HCT116 (cell line): ENCODE data around the gene IFRD2. TPM values are rescaled to one million over a fixed set of nuclear protein-coding genes. Genes with fewer than 3 reads are reported as not detected.

Source experiments
- ATAC-seq: fragments of 200-7000 bp; cut with Tn5 transposase; 2 replicates; pipeline ENCODE4 v1.9.1; 2020; ENCODE audit warnings: mild to moderate bottlenecking, moderate library complexity
- BruUV-seq: library from RNA; stranded (reverse); fragments of 400-500 nt; replicated peaks from 2 replicates; lab custom pipeline; 2021; lab: Mats Ljungman, UMichigan
- CTCF ChIA-PET: fragments of 300-600 bp; sonication (Branson Sonifier 250); formaldehyde crosslinking; loops from one replicate; lab custom pipeline; 2021; ENCODE audit warnings: antibody characterized with exemption; lab: Charles Lee
- POLR2A ChIA-PET: fragments of 300-600, 350-600 bp; sonication (Branson Sonifier 250); formaldehyde crosslinking; loops from one replicate; lab custom pipeline; 2021; ENCODE audit warnings: antibody characterized with exemption; lab: Charles Lee
- RAD21 ChIA-PET, 2 experiments: fragments of 300-600 bp; sonication (Branson Sonifier 250); formaldehyde crosslinking; loops; one replicate each; lab custom pipeline; 2023; ENCODE audit warnings: low total read pairs in 2 of 2; ENCODE audit not compliant: uncharacterized antibody in 2 of 2, unreplicated experiment in 2 of 2, low non-redundant PET in 1 of 2; lab: Charles Lee
- DNase-seq: peaks from one replicate; pipeline ENCODE4 v3.0.0-alpha.2; 2010; ENCODE audit warnings: low read depth, low spot score
- H2AFZ ChIP-seq: fragments of 200-600 bp; shearing (Covaris generic), sonication (generic); 2 replicates; pipeline ENCODE4 v1.6.1; 2017; ENCODE audit warnings: low read depth, mixed run types, mixed read lengths, antibody characterized with exemption, low read length; ENCODE audit not compliant: poor library complexity, severe bottlenecking
- H3K27ac ChIP-seq: 2 replicates; pipeline ENCODE4 v1.5.1; 2012; ENCODE audit warnings: low read depth, low read length
- H3K27me3 ChIP-seq: fragments of 200-600 bp; sonication (generic); 2 replicates; pipeline ENCODE4 v1.6.1; 2016; ENCODE audit warnings: mixed run types, low read length, mixed read lengths; ENCODE audit not compliant: insufficient read depth
- H3K36me3 ChIP-seq, 2 experiments: fragments of 200-500 bp in 1 of 2; fragments of 200-600 bp in 1 of 2; sonication (Bioruptor generic) in 1 of 2; sonication (generic) in 1 of 2; 2 replicates each; pipeline versions ENCODE4 v1.5.1 to v1.6.1; 2014 to 2016; ENCODE audit warnings: low read length in 2 of 2, inconsistent platforms in 1 of 2, mixed read lengths in 1 of 2, mixed run types in 1 of 2; ENCODE audit not compliant: insufficient read depth in 2 of 2, control insufficient read depth in 1 of 2
- H3K4me1 ChIP-seq, 2 experiments: fragments of 200-600 bp in 1 of 2; sonication (generic) in 1 of 2; 2 replicates each; pipeline versions ENCODE4 v1.5.1 to v1.6.1; 2012 to 2017; ENCODE audit warnings: low read length in 2 of 2, inconsistent platforms in 1 of 2, mild to moderate bottlenecking in 1 of 2, mixed read lengths in 1 of 2, mixed run types in 1 of 2, moderate library complexity in 1 of 2; ENCODE audit not compliant: insufficient read depth in 2 of 2, control insufficient read depth in 1 of 2
- H3K4me2 ChIP-seq: fragments of 200-600 bp; sonication (generic); 2 replicates; pipeline ENCODE4 v1.6.1; 2017; ENCODE audit warnings: mixed run types, low read length, mixed read lengths
- H3K4me3 ChIP-seq, 2 experiments: fragments of 200-600 bp in 1 of 2; sonication (generic) in 1 of 2; replicated peaks in 1 of 2; 2 replicates each; pipeline ENCODE4 v1.5.1; 2011 to 2016; ENCODE audit warnings: low read length in 2 of 2, control low read depth in 1 of 2, low read depth in 1 of 2, mild to moderate bottlenecking in 1 of 2, mixed read lengths in 1 of 2, mixed run types in 1 of 2
- H3K79me2 ChIP-seq: fragments of 200-600 bp; sonication (generic); 2 replicates; pipeline ENCODE4 v1.6.1; 2017; ENCODE audit warnings: mild to moderate bottlenecking, mixed run types, low read length, moderate library complexity, mixed read lengths; ENCODE audit not compliant: insufficient read depth
- H3K9ac ChIP-seq: fragments of 200-600 bp; sonication (generic); 2 replicates; pipeline ENCODE4 v1.6.1; 2016; ENCODE audit warnings: low read length, mixed read lengths
- H3K9me2 ChIP-seq: fragments of 200-600 bp; sonication (generic), shearing (Covaris generic); 2 replicates; pipeline ENCODE4 v1.6.1; 2017; ENCODE audit warnings: mixed run types, mild to moderate bottlenecking, moderate library complexity; ENCODE audit not compliant: insufficient read depth
- H3K9me3 ChIP-seq, 2 experiments: fragments of 200-500 bp in 1 of 2; fragments of 200-600 bp in 1 of 2; sonication (Bioruptor generic) in 1 of 2; sonication (generic) in 1 of 2; 2 replicates each; pipeline ENCODE4 v1.6.1; 2014 to 2017; ENCODE audit warnings: low read length in 2 of 2, mixed read lengths in 2 of 2, inconsistent platforms in 1 of 2, low read depth in 1 of 2, mild to moderate bottlenecking in 1 of 2, mixed run types in 1 of 2, moderate library complexity in 1 of 2; ENCODE audit not compliant: control insufficient read depth in 1 of 2, insufficient read depth in 1 of 2
- H4K20me1 ChIP-seq: fragments of 200-600 bp; sonication (generic), shearing (Covaris generic); 2 replicates; pipeline ENCODE4 v1.6.1; 2017; ENCODE audit warnings: mixed run types, mild to moderate bottlenecking, moderate library complexity; ENCODE audit not compliant: insufficient read depth
- CEBPB ChIP-seq: IDR thresholded peaks from 2 replicates; pipeline ENCODE4 v1.6.1; 2012; ENCODE audit warnings: low read depth
- EGR1 ChIP-seq: IDR thresholded peaks from 2 replicates; pipeline ENCODE4 v1.6.1; 2012; ENCODE audit warnings: low read depth
- EZH2 ChIP-seq: fragments of 200-600 bp; sonication (generic); IDR thresholded peaks from 2 replicates; pipeline ENCODE4 v1.6.1; 2017; ENCODE audit warnings: antibody characterized with exemption, mixed run types
- FOSL1 ChIP-seq: IDR thresholded peaks from 2 replicates; pipeline ENCODE4 v1.6.1; 2012; ENCODE audit warnings: low read depth
- JUND ChIP-seq: IDR thresholded peaks from 2 replicates; pipeline ENCODE4 v1.6.1; 2012
- POLR2A ChIP-seq: IDR thresholded peaks from 2 replicates; pipeline ENCODE4 v1.7.0; 2011; ENCODE audit warnings: borderline replicate concordance; ENCODE audit not compliant: insufficient read depth, insufficient read length; ENCODE audit errors: extremely low read depth
- POLR2AphosphoS5 ChIP-seq: IDR thresholded peaks from 2 replicates; pipeline ENCODE4 v1.6.1; 2011; ENCODE audit warnings: mild to moderate bottlenecking, low read depth, low read length, moderate library complexity
- SIN3A ChIP-seq: IDR thresholded peaks from 2 replicates; pipeline ENCODE4 v1.6.1; 2012; ENCODE audit warnings: low read depth
- SP1 ChIP-seq: IDR thresholded peaks from 2 replicates; pipeline ENCODE4 v1.6.1; 2012; ENCODE audit warnings: low read depth
- SRF ChIP-seq: IDR thresholded peaks from 2 replicates; pipeline ENCODE4 v1.6.1; 2012; ENCODE audit warnings: low read depth
- TCF7L2 ChIP-seq: IDR thresholded peaks from 2 replicates; pipeline ENCODE4 v1.7.0; 2011; ENCODE audit warnings: borderline replicate concordance, inconsistent platforms; ENCODE audit not compliant: insufficient read depth, insufficient read length; ENCODE audit errors: extremely low read depth
- YY1 ChIP-seq: IDR thresholded peaks from 2 replicates; pipeline ENCODE4 v1.6.1; 2011; ENCODE audit warnings: low read length, low read depth, moderate library complexity, mild to moderate bottlenecking; ENCODE audit not compliant: insufficient replicate concordance; ENCODE audit errors: extremely low read depth
- ZFX ChIP-seq: fragments of 450-650 bp; IDR thresholded peaks from 2 replicates; pipeline ENCODE4 v1.6.1; 2017
- ZNF274 ChIP-seq: fragments of 200-500 bp; sonication (Bioruptor generic); IDR thresholded peaks from 2 replicates; pipeline ENCODE4 v1.6.1; 2014; ENCODE audit warnings: mild to moderate bottlenecking, low read depth, low read length, inconsistent platforms
- intact Hi-C: fragments of 100-400 bp; cut with micrococcal nuclease; formaldehyde crosslinking; loops from 2 replicates; pipeline ENCODE4 v1.10.0; 2022
- total RNA-seq: library from RNA; stranded (reverse); gene quantifications from one replicate; pipeline ENCODE4 v1.2.1, GENCODE V29; 2021; ENCODE audit not compliant: unreplicated experiment
- TF ChIP-seq, protein P1 (sequence below), 3 experiments: fragments of 200-600 bp in 1 of 3; sonication (generic) in 1 of 3; IDR thresholded peaks in 2 of 3; conservative IDR thresholded peaks in 1 of 3; 2 replicates each; pipeline ENCODE4 v1.5.1; 2012 to 2017; ENCODE audit warnings: low read depth in 2 of 3, low read length in 2 of 3, antibody characterized with exemption in 1 of 3, borderline replicate concordance in 1 of 3, control low read depth in 1 of 3, mild to moderate bottlenecking in 1 of 3, mixed read lengths in 1 of 3, mixed run types in 1 of 3, moderate library complexity in 1 of 3; ENCODE audit not compliant: insufficient read depth in 1 of 3
- TF ChIP-seq, protein P2 (sequence below): IDR thresholded peaks from 2 replicates; pipeline ENCODE4 v1.6.1; 2012
- TF ChIP-seq, protein P3 (sequence below): IDR thresholded peaks from 2 replicates; pipeline ENCODE4 v1.6.1; 2011; ENCODE audit warnings: mild to moderate bottlenecking, low read length, moderate library complexity; ENCODE audit not compliant: insufficient replicate concordance; ENCODE audit errors: extremely low read depth
- TF ChIP-seq, protein P4 (sequence below): IDR thresholded peaks from 2 replicates; pipeline ENCODE4 v1.6.1; 2012

The IFRD2 gene
- total RNA-seq, 1 experiment from 2014 or later = 146 TPM

DNA sequence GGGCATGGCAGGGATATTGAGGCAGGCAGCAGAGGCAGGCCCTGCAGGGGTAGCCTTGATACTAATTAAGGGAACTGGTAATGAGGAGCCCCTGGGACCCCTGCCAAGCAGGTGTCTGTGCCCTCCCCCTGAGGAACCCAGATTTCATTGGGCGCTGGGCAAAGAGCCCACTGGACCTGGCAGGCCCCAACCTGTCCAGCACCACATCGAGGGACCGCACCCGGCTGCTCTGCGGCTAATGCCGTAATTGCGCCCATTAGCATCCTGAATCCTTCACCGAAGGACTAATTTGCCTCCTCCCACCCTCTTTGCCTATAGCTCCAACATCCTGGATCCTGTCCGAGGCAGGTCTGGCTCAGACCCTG is 37.0 kb downstream of the IFRD2 start:
- Histone ChIP-seq H3K36me3 (peaks cover 11 to 15% of the 10 kb centered on the region in 2 experiments; a peak in 3 of 4 replicates), H3K4me2 (no peak overlapping the region), H3K4me1 (peaks cover 4 to 53% of the 10 kb centered on the region in 2 experiments; a peak in 3 of 4 replicates), H3K9ac (no peak overlapping the region), H3K9me2 (no peaks in the 10 kb centered on the region), H3K79me2 (peaks cover 19% of the 10 kb centered on the region), H2AFZ (no peak overlapping the region), H3K9me3 (no peaks in the 10 kb centered on the region), H3K27ac (no peak overlapping the region; the same call in 1 of the 2 replicates), H4K20me1 (no peaks in the 10 kb centered on the region), H3K27me3 (no peaks in the 10 kb centered on the region), H3K4me3 (no peak overlapping the region)
- RAD21 ChIA-PET = no interaction called here
- DNase-seq (no peak), ATAC-seq (no peak)
- TF ChIP-seq, protein P1, sequence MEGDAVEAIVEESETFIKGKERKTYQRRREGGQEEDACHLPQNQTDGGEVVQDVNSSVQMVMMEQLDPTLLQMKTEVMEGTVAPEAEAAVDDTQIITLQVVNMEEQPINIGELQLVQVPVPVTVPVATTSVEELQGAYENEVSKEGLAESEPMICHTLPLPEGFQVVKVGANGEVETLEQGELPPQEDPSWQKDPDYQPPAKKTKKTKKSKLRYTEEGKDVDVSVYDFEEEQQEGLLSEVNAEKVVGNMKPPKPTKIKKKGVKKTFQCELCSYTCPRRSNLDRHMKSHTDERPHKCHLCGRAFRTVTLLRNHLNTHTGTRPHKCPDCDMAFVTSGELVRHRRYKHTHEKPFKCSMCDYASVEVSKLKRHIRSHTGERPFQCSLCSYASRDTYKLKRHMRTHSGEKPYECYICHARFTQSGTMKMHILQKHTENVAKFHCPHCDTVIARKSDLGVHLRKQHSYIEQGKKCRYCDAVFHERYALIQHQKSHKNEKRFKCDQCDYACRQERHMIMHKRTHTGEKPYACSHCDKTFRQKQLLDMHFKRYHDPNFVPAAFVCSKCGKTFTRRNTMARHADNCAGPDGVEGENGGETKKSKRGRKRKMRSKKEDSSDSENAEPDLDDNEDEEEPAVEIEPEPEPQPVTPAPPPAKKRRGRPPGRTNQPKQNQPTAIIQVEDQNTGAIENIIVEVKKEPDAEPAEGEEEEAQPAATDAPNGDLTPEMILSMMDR (IDR thresholded peaks at IDR 0.05 in 2 of 3, conservative IDR thresholded peaks at IDR 0.05 in 1 of 3; ENCODE audit: borderline replicate concordance in 1 of 3, insufficient read depth in 1 of 3, low read depth in 2 of 3, low read length in 2 of 3) = no peak
- TF ChIP-seq ZFX (no peak), EGR1 (no peak), FOSL1 (no peak), TCF7L2 (no peak), SP1 (no peak), SRF (no peak), POLR2AphosphoS5 (no peak), SIN3A (no peak), JUND (no peak), CEBPB (no peak), POLR2A (no peak), ZNF274 (no peak), YY1 (no peak), EZH2 (no peak)
- TF ChIP-seq, protein P2, sequence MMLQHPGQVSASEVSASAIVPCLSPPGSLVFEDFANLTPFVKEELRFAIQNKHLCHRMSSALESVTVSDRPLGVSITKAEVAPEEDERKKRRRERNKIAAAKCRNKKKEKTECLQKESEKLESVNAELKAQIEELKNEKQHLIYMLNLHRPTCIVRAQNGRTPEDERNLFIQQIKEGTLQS = no peak
- TF ChIP-seq, protein P3, sequence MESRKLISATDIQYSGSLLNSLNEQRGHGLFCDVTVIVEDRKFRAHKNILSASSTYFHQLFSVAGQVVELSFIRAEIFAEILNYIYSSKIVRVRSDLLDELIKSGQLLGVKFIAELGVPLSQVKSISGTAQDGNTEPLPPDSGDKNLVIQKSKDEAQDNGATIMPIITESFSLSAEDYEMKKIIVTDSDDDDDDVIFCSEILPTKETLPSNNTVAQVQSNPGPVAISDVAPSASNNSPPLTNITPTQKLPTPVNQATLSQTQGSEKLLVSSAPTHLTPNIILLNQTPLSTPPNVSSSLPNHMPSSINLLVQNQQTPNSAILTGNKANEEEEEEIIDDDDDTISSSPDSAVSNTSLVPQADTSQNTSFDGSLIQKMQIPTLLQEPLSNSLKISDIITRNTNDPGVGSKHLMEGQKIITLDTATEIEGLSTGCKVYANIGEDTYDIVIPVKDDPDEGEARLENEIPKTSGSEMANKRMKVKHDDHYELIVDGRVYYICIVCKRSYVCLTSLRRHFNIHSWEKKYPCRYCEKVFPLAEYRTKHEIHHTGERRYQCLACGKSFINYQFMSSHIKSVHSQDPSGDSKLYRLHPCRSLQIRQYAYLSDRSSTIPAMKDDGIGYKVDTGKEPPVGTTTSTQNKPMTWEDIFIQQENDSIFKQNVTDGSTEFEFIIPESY = no peak
- TF ChIP-seq, protein P4, sequence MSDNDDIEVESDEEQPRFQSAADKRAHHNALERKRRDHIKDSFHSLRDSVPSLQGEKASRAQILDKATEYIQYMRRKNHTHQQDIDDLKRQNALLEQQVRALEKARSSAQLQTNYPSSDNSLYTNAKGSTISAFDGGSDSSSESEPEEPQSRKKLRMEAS = no peak
- BruUV-seq = no TSS peak
- intact Hi-C loops = no loop called here
- CTCF ChIA-PET = interaction anchor here (0.6 to 2.9 kb wide), 3 partner anchors 8 to 28 kb away, joined by 4 to 20 read pairs (median 4); no protein-coding TSS in a partner anchor
- POLR2A ChIA-PET = no interaction called here
